ENCODE data around the gene GPR3. TPM values are rescaled to one million over a fixed set of nuclear protein-coding genes. Genes with fewer than 3 reads are reported as not detected.

GPR3 gene
- total RNA-seq, 1 experiment from 2014 or later, result 4.4 TPM

DNA sequence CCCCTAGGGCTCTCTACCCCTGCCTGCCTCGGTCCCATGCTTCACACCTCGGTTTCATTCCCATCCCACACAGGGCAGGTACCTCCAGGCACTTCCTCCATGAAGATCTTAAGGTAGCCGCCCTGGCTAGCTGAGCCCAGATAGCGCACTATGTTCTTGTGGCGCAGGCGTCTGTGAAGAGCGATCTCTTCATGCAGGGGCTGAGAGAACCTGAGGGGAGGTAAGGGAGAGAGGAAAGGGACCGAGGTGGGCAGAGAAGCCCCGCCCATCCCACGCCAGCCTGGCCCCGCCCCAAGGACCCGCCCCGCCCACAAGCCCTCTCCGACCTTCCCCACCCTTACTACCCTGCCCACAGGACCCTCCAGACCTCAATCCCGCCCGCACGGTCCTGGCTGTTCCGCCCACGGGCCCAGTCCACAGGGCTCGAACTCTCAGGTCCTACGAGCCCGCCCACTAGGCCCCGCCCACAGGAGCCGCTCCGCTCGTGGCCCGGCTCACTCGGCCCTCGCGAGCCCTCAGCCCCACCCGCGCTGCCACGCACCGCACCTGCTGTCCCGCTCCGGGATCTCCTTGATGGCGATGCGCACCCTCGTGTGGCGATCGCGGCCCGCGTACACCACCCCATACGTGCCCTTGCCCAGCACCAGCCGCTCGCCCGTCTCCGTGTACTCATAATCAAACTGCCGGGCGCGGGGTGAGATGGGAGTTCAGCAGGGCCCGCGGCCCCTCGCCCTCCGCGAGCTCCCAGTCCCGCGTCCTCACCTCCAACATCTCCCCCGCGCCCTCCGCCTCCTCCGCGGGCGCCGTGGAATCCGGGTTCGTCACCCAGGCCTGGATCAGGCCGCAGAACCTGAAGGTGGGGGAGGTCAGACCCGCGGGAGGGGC lies 32.0 kb upstream of the GPR3 start:
- H3K4me3 Mint-ChIP-seq, result peak overlapping the region; percentile 70 to 81
- H3K9ac ChIP-seq (ENCODE audit: extremely low read depth, insufficient read length, low read length), result no peak overlapping the region
- no peak overlapping the region for H3K23ac ChIP-seq (ENCODE audit: insufficient read length, low read depth, low read length)
- H2BK5ac ChIP-seq (ENCODE audit: insufficient read length, low read length), result no peak overlapping the region
- H2AFZ ChIP-seq (ENCODE audit: low read length), result no peak overlapping the region
- H3K4me1 Mint-ChIP-seq, result peaks cover 22 to 38% of the 10 kb centered on the region in 2 experiments
- H3K27ac Mint-ChIP-seq, result no peak overlapping the region; a peak in 1 of 7 replicates
- H3K27me3 ChIP-seq (ENCODE audit: insufficient read depth, low read length), result peaks cover 19% of the 10 kb centered on the region; the same call in 1 of the 2 replicates
- H4K8ac ChIP-seq (replicated peaks; ENCODE audit: insufficient read length, low read depth, low read length), result no peak overlapping the region
- no peak overlapping the region for H2BK120ac ChIP-seq (ENCODE audit: low read depth, low read length, poor library complexity, severe bottlenecking)
- H3K27ac ChIP-seq (ENCODE audit: insufficient read length, low read depth, low read length), result no peak overlapping the region
- H3K79me2 ChIP-seq (ENCODE audit: insufficient read depth, low read length), result no peaks in the 10 kb centered on the region
- H3K14ac ChIP-seq (ENCODE audit: insufficient read depth, low read length), result 0 out of 2 replicates have a peak overlapping the region, but pooled peaks have one; percentile 11
- H3K9me3 Mint-ChIP-seq, result no peaks in the 10 kb centered on the region; a peak in 1 of 5 replicates
- H2BK12ac ChIP-seq (ENCODE audit: insufficient read length, low read depth, low read length), result no peak overlapping the region
- TF ChIP-seq, protein P1, sequence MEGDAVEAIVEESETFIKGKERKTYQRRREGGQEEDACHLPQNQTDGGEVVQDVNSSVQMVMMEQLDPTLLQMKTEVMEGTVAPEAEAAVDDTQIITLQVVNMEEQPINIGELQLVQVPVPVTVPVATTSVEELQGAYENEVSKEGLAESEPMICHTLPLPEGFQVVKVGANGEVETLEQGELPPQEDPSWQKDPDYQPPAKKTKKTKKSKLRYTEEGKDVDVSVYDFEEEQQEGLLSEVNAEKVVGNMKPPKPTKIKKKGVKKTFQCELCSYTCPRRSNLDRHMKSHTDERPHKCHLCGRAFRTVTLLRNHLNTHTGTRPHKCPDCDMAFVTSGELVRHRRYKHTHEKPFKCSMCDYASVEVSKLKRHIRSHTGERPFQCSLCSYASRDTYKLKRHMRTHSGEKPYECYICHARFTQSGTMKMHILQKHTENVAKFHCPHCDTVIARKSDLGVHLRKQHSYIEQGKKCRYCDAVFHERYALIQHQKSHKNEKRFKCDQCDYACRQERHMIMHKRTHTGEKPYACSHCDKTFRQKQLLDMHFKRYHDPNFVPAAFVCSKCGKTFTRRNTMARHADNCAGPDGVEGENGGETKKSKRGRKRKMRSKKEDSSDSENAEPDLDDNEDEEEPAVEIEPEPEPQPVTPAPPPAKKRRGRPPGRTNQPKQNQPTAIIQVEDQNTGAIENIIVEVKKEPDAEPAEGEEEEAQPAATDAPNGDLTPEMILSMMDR (conservative IDR thresholded peaks at IDR 0.05), result no peak
- no peak overlapping the region for H2BK15ac ChIP-seq (ENCODE audit: low read depth, low read length)
- H3K4ac ChIP-seq (ENCODE audit: low read depth, low read length), result no peak overlapping the region
- peak overlapping the region; percentile 84 for H3K4me2 ChIP-seq (ENCODE audit: insufficient read depth, insufficient read length, low read length)
- no peak overlapping the region for H2BK20ac ChIP-seq (ENCODE audit: low read depth, low read length, poor library complexity, severe bottlenecking)
- H3K27me3 Mint-ChIP-seq (ENCODE audit: low read depth), result peaks cover 64% of the 10 kb centered on the region
- no peaks in the 10 kb centered on the region for H3K9me3 ChIP-seq (ENCODE audit: control insufficient read depth, low read depth, low read length)
- no peaks in the 10 kb centered on the region for H3K79me1 ChIP-seq (ENCODE audit: insufficient read depth, low read depth, low read length, poor library complexity, severe bottlenecking)
- no peak overlapping the region for H2AK5ac ChIP-seq (ENCODE audit: insufficient read length, low read length)
- no CpG with 5 or more reads among the region's 71 CpGs for WGBS (ENCODE audit: extremely low coverage, insufficient read length, low lambda C conversion rate)
- no peak overlapping the region for H3K18ac ChIP-seq (ENCODE audit: insufficient read length, low read depth, low read length)
- H3K36me3 Mint-ChIP-seq (ENCODE audit: insufficient read depth in 1 of 3, low read depth in 3 of 3), result peaks cover 0 to 10% (median 3%) of the 10 kb centered on the region in 3 experiments; a peak in 4 of 7 replicates
- peaks cover 13% of the 10 kb centered on the region for H3K23me2 ChIP-seq (ENCODE audit: insufficient read length, low read depth, low read length, poor library complexity, severe bottlenecking)
- H3T11ph ChIP-seq (ENCODE audit: low read length), result no peak overlapping the region
- peaks cover 6% of the 10 kb centered on the region for H4K20me1 ChIP-seq (ENCODE audit: control insufficient read depth, insufficient read depth, insufficient read length)
- no peak overlapping the region for H4K91ac ChIP-seq (ENCODE audit: insufficient read length, low read depth, low read length)
- peak; percentile 76 for DNase-seq
- no peak overlapping the region for H3K56ac ChIP-seq (ENCODE audit: insufficient read length, low read depth, low read length)
- H4K5ac ChIP-seq (ENCODE audit: insufficient read length, low read depth, low read length), result no peak overlapping the region
- peaks cover 3% of the 10 kb centered on the region; the same call in 1 of the 2 replicates for H3K4me1 ChIP-seq (ENCODE audit: insufficient read depth, low read length)

Measured in H9 (cell line).